ENCODE data around the gene KDM3B. TPM values are rescaled to one million over a fixed set of nuclear protein-coding genes. Genes with fewer than 3 reads are reported as not detected.

KDM3B gene
- polyA plus RNA-seq, 1 of the 3 experiments (the other 2 are of a cell fraction), result 22.4 TPM

- TF ChIP-seq REST (IDR thresholded peaks at IDR 0.05; ENCODE audit: low read depth, low read length), result no peak
- 0 out of 2 replicates have a peak, but pooled peaks have one; percentile 8 for TF ChIP-seq GATA2 (CRISPR knock-in tag; IDR thresholded peaks at IDR 0.05)
- TF ChIP-seq CTCF (IDR thresholded peaks at IDR 0.05), result peak; percentile 85
- no peak for TF ChIP-seq FOSL2 (IDR thresholded peaks at IDR 0.05; ENCODE audit: borderline replicate concordance, low read depth)
- peak; percentile 60 for TF ChIP-seq NRF1 (IDR thresholded peaks at IDR 0.05; ENCODE audit: low read depth, low read length)
- TF ChIP-seq GABPA (IDR thresholded peaks at IDR 0.05; ENCODE audit: low read depth), result peak; percentile 32; the same call in 1 of the 2 replicates
- peak; percentile 79; the same call in 1 of the 2 replicates for TF ChIP-seq SIN3A (IDR thresholded peaks at IDR 0.05; ENCODE audit: borderline replicate concordance, low read depth, low read length)
- TF ChIP-seq USF2 (IDR thresholded peaks at IDR 0.05; ENCODE audit: borderline replicate concordance, low read depth, low read length), result no peak
- no peak for TF ChIP-seq MEF2A (IDR thresholded peaks at IDR 0.05; ENCODE audit: borderline replicate concordance, low read depth)
- no peak for TF ChIP-seq FOXJ3 (CRISPR knock-in tag; IDR thresholded peaks at IDR 0.05)
- TF ChIP-seq MAX (IDR thresholded peaks at IDR 0.05; ENCODE audit: low read depth), result peak; percentile 74
- TF ChIP-seq RFX5 (IDR thresholded peaks at IDR 0.05; ENCODE audit: low read length), result no peak
- peak; percentile 89 for TF ChIP-seq NFIC (IDR thresholded peaks at IDR 0.05; ENCODE audit: borderline replicate concordance)
- TF ChIP-seq JUND (IDR thresholded peaks at IDR 0.05), result no peak
- peak; percentile 60; the same call in 1 of the 2 replicates for TF ChIP-seq TAF1 (IDR thresholded peaks at IDR 0.05; ENCODE audit: borderline replicate concordance, low read depth, low read length)
- TF ChIP-seq IRF3 (IDR thresholded peaks at IDR 0.05; ENCODE audit: low read depth, low read length), result no peak
- no peak for TF ChIP-seq TEAD4 (IDR thresholded peaks at IDR 0.05; ENCODE audit: borderline replicate concordance, insufficient read depth)
- TF ChIP-seq ZBTB33 (IDR thresholded peaks at IDR 0.05; ENCODE audit: borderline replicate concordance, low read depth), result no peak
- no peak for TF ChIP-seq YY1 (IDR thresholded peaks at IDR 0.05; ENCODE audit: low read depth)
Observed at GRCh38 chr5:138464008-138464387, 111.5 kb downstream of the KDM3B start (continued).

Data from SK-N-SH (cell line).